GM15510 (cell line): Measurements from ENCODE around the gene STK17A.

ENCODE experiments used
- POLR2A ChIP-seq: IDR thresholded peaks from 3 replicates; pipeline ENCODE4 v1.6.1; 2011; ENCODE audit warnings: borderline replicate concordance; ENCODE audit not compliant: insufficient read length; ENCODE audit errors: extremely low read depth

The STK17A gene

DNA sequence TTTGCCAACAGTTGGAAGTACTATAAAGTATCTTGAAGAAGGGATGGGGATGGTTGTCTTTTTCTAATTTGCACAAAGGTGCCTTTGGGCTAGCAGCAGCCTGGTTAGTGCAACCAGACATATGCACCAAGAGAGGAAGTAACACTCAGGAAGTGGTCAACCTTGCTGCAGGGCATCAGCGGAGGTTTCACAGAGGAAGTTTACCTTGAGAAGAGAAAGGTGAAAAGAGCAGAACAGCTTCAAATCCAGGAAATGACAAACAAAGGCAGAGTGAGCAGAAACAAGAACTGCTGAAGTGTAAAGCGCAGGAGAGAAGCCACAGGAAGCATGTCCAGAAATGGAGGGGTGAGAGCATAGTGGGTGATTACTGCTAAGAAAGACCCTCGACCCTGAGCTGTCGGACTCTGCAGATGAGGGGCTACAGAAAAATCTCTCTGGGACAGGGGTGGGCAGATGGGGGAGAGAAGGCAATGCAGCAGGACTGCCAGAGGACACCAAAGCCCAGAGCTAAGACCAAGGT is 66.9 kb downstream of the STK17A start:
- peak; percentile 38 for TF ChIP-seq POLR2A

DNA sequence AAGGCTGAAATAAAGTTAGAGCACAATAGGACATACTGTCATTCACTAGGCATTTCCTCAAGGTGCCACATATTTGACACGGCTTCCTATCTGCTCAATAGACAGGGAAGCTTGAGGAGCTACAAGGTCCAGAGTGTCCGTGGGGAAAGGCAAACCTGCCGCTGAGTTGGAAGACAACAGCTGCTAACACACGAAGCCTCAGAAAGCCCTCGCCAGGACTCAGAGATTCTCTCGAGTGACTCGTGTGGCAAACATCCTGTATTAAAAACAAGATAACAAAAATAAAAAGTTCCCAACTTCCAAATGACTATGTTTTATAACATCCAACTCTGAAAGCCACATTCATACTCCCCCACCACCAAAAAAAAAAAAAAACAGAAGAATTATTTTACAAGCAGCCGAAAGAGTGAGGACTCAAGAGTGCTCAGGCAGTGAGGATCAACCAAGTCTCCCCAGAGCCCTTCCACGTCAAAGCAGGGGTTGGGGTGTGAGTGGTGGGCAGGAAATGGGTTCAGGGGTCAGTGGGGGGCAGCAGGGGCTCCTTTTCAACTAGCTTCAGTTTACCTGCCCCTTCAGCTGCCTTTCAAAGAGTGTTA is 67.6 kb downstream of the STK17A start:
- TF ChIP-seq POLR2A, result no peak

DNA sequence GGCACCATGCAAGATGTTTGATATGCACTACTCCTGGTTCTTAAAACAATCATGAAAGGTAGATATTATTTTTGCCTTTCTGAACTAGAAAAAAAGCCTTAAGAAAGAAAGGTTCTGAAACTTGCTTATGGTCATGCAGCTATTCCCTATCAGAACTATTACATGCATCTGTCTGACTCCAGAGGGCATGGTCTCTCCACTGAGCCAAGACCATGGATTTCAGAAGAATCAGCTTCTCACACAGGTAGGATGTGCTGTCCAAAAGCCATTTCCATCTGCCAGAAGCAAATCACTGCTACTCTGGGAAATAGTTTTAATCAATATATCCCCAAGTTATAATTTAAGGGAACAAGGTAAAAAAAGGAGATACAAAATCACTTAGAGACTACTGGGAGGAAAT is 69.5 kb downstream of the STK17A start:
- no peak for TF ChIP-seq POLR2A

DNA sequence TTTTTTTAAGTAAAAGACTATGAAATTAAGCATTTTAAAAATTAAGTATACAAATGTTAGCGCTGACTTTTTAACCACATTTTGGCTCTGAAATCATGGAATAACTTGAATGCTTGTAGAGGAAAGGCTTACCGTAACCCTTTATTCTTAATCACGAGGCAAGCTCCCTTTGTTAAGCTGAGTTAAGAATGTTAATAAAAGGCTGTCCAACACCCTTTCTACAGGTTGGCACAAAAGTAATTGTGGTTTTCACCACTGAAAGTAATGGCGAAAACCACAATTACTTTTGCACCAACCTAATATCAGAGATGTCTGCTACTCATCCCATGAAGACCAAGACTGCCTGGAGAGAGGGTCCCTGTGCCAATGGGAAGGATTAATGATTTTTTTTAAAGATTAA is 70.6 kb downstream of the STK17A start:
- no peak for TF ChIP-seq POLR2A

DNA sequence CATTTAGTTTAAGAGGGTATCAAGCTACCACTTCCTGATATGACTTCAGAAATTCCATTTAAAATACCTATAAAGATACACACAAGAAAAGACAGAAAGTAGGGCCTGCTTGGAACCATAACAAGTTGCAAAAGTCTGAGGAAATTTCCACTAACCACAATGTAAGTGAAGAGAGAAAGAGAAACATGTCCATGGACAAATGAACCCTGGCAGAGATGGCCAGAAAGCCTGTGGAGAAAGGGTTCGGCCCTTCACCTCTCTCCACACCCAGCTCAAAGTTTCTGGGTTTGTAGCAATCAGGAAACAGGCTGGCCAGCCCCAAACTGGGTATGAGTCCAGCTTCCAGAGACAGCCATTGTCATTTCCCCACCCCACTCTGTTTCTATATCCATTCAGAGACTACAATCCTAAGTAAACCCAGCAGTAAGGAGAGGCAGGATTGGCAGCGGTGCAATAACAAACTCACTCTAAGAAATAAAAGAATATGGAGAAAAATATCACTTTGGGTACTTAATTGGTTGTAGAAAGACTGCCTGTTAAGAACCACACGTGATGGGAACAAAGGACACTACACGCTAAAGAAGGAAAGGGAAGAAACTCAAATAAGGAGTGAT is 71.1 kb downstream of the STK17A start:
- no peak for TF ChIP-seq POLR2A

DNA sequence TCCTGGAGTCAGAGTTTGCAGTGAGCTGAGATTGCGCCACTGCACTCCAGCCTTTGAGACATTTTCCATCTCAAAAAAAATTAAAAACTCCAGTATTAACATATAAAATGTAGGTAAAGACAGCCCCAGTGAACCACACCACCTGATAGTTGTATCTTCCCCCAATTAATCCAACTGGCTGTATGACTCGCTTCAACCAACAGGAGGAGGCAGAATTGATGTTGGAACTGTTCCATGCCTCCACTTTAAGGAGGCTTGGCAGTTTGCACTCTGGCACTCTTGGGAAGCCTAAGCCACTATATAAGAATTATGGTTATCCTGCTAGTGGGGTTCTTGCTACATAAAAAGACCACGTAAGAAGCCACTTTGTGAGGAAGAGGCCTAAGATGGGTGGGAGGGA is 72.7 kb downstream of the STK17A start:
- no peak for TF ChIP-seq POLR2A

DNA sequence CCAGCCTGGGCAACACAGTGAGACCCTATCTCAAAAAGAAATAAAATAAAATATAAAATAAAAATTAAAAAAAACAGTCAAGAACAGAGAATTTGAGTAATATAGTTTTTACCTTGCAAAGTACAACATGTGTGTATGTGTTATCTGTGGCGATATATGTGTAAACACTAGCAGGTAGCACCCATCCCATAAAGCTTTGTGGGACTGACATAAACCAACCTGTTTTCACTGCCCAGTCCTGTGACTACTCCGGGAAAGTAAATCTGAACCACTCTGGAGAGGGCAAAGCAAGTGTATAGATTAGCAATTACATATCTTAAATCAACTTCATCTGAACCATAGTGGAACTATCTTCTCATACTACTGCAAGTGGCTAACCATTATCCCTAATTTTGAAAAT is 74.1 kb downstream of the STK17A start:
- no peak for TF ChIP-seq POLR2A

DNA sequence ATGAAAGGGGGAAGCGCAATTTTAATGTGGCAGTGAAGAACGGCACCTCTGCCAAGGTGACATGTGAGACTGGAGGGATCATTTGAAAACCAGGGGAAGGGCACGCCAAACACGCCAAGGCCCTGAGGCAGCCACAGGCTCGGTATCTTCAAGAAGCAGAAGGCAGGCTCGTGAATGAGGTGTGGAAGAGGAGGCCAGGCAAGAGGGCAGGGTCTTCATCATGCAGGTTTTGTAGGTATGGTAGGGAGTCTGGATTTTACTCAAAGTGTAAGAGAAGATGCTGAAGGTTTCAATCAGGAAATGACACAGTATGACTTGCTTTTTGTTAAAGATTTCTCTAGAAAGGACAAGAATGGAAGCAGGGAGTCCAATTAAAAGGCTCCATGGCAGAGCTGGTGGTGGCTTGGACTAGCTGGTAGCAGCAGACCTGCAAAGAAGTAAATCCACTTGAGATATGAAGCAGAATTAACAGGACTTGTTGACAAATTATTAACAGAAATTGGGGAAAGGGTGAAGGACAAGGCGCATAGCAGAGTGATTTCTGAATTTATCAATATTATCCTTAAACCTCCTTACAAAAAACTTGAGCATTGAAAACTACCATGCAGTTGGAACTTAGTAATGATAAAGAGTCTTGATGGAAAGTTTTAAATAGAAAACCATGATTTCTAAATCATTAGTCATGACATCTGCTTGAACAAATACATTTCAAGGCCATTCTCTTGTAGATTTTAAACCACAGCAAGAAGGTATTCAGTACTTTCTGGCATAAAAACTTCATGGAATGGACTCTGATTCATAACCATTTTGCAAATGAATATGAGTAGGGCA is 76.0 kb downstream of the STK17A start:
- TF ChIP-seq POLR2A, result no peak

DNA sequence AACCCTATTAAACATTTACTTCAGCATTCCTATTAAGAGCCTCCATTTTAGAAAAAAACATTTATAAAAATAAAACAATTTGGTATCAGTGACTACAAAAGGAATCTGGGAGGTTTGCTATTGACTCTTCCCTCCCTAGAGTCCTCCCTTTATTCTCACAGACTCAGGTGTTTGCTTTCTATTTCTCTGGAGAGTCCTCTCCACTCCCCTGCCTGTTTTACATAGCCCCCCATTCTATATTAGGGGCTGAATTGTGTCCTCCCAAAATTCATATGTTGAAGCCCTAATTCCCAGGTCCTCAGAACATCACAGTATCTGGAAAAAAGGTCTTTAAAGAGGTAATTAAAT is 76.6 kb downstream of the STK17A start:
- no peak for TF ChIP-seq POLR2A

DNA sequence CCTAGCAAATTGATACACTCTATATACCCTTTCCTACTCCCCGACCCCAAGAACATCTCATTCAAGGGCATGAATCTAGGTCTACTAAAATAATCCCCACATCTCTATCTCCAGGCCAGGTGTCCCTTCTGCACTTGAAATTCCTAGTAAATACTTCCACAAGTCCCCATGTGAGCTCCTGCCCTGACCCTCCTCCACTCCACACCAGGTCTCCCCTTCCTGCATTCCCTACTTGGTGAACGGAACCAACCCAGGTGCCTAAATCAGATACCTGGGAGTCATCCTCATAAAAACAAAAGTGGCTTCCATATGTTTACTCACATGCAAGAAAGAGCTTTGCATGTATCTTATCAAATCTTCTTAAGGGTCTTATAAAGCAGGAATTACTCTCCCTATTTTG is 77.2 kb downstream of the STK17A start:
- no peak for TF ChIP-seq POLR2A

DNA sequence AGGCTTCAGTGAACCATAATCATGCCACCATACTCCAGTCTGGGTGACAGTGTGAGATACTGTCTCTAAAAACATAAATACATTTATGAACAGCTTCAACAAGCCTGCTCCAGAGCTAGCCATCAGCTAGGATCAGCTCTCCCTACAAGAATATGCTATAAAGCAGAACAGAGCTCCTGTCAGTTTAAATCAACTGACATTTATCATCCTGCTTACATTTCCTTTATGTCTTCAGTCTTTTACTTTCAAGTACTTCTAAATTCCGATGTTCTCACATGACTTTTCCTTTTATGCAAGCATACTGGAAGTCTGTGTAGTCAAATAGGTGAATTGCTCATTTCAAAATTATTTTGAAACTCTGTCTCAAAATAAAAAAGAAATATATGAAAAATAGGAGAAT is 81.8 kb downstream of the STK17A start:
- TF ChIP-seq POLR2A, result no peak

DNA sequence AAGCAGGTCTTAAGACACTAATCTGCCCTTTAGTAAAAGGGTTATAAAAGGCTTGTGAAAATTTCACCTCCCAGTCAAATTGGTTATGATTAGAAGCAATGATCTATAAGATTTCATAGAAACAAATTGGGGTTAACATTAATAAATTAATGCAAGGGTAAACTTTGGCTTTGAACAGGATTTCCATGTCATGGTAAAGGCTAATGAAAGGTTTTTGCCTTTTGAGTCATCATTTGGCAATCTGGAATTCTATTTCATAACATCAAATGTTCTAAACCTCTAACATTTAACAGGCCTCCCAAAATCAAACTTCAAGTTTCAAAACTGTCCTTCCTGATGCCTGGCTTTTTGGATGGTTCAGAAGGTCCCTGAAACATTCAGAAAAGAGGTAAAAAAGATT is 84.0 kb downstream of the STK17A start:
- TF ChIP-seq POLR2A, result no peak

DNA sequence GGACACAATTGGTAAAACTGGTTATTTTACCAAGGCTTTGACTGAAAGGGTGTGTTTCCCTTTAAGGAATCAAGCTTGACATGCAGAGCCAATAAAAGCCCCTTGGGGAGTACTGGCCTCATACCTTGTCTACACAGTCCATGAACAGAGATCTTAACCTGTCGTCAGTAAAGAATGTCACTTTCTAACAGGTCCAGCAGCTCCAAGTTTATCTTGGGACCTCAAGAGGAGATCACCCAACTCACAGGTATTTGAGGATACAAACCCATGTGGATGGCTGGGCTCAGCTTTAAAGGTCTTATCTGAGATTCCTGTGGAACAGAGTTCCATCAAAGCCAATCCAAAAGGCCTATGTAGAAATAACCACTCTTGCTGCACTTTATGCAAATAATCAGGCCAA is 85.1 kb downstream of the STK17A start:
- TF ChIP-seq POLR2A, result no peak

DNA sequence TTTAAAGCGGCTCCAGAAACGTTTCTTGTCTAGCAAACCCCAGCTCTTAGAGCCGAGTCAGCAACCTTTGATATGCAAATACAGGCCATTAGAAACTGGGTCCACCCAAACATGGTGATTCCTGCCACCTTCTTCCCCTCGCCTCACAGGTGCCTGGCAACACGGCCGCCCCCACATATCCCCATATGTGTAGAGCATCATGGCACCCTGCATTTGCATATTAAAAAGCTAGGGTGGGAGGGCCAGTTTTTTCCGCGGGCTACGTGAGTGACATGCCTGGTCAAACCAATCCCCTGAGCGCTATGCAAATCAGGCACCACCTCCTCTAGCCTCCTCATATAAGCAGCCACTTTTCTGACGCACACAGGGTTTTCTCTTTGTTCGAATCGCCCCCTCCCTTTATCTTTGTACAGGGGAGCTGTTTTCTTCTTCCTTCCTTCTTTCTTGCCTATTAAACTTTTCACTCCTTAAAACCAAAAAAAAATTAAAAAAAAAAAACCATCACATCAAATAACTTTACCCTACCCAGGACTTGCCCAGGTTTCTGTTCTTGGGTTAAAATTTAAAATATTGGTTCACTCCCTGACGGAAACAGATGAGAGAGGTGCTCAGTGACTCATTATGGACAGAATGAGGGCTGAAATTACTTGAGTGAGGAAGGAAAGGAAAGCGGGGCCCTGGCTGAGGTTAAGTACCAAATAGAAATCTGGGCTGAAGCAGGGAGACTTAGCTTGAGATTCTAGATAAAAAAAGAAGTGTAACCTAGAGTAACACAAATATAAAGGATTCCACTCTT is 86.6 kb downstream of the STK17A start:
- TF ChIP-seq POLR2A, result no peak

DNA sequence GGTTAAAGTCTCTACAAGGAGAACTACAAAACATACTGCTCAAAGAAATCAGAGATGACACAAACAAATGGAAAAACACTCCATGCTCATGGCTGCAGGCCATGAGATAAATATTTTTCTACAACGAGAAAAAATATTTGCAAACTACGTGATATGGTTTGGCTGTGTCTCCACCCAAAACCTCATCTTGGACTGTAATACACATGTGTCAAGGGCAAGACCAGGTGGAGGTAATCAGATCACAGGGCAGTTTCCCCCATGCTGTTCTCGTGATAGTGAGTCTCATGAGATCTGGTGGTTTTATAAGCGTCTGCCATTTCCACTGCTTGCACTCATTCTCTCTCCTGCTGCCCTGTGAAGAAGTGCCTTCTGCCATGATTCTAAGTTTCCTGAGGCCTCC is 88.6 kb downstream of the STK17A start:
- TF ChIP-seq POLR2A, result no peak
